ENCODE measurements around the gene ENOPH1.
"Not testable (repeated sequence)": the region's sequence is repeated elsewhere in the genome, so short reads cannot be mapped to it uniquely, and the experiment has no call there.

The ENOPH1 gene

DNA sequence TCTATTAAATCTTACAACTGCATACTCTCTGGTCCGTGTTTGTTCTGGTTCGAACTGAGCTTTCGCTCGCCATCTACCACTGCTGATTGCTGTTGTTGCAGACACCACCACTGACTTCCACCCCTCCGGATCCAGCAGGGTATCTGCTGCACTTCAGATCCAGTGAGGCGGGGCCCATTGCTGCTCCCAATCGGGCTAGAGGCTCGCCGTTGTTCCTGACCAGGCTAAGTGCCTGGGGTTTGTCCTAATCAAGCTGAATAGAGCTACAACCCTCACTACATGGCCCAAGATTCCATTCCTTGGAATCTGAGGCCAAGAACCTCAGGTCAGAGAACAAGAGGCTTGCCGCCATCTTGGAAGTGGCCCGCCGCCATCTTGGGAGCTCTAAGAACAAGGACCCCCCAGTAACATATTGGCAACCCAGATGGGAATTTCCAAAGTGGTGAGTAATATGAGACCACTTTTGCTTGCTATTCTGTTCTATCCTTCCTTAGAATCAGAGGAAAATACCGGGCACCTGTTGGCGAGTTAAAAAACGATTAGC is 43.3 kb downstream of the ENOPH1 start:
- no peak for DNase-seq (ENCODE audit: low spot score)

GRCh38 chr4:82475931-82476330 is 45.5 kb downstream of the ENOPH1 start:
- not testable (repeated sequence) for DNase-seq (ENCODE audit: low spot score)

DNA sequence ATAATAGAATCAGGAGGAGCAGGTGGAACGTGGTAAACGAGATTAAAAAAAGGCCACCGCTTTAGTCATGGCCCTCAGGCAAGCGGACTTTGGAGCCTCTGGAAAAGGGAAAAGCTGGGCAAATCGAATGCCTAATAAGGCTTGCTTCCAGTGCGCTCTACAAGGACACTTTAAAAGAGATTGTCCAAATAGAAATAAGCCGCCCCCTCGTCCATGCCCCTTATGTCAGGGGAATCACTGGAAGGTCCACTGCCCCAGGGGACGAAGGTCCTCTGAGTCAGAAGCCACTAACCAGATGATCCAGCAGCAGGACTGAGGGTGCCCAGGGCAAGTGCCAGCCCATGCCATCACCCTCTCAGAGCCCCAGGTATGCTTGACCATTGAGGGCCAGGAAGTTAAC is 47.1 kb downstream of the ENOPH1 start:
- not testable (repeated sequence) for DNase-seq (ENCODE audit: low spot score)

- DNase-seq (ENCODE audit: low spot score) = no peak
Observed at GRCh38 chr4:82479562-82479961, 49.2 kb downstream of the ENOPH1 start.

GRCh38 chr4:82480771-82481505 is 50.5 kb downstream of the ENOPH1 start:
- no peak for DNase-seq (ENCODE audit: low spot score)

DNA sequence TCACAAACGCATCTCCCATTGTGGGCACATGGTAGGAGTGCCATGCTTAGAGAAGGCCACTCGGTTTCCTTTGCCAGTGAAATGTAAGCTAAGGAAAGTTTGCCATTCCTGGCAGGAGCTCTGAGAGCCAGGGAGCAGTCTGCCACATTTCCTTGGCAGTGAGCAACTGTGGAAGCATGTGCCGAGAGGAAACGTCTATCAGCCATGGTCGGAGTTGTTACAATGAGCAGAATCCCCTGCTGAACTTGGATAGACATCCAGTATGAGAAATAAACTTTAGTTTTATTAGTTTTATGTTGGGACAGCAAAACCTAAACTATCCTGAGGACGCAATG is 51.1 kb downstream of the ENOPH1 start:
- no peak for DNase-seq (ENCODE audit: low spot score)

DNA sequence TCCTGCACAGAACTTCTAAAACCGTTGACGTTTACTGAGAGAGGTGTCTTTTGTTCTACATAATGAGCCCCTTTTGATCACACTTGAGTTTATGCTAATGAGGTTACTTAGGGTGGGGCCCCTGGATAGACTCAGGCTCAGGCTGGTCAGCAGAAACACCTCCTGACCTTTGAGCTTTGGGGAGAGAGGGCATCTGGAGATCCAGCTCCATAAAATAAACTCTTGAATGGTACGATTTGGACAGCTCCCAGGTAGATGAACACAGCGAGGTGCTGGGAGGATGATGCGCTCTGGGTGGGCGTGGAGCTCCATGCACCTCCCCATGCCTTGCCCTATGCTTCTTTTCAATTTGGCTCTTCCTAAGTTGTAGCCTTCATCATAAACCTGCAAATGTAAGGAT is 52.0 kb downstream of the ENOPH1 start:
- no peak for DNase-seq (ENCODE audit: low spot score)

DNA sequence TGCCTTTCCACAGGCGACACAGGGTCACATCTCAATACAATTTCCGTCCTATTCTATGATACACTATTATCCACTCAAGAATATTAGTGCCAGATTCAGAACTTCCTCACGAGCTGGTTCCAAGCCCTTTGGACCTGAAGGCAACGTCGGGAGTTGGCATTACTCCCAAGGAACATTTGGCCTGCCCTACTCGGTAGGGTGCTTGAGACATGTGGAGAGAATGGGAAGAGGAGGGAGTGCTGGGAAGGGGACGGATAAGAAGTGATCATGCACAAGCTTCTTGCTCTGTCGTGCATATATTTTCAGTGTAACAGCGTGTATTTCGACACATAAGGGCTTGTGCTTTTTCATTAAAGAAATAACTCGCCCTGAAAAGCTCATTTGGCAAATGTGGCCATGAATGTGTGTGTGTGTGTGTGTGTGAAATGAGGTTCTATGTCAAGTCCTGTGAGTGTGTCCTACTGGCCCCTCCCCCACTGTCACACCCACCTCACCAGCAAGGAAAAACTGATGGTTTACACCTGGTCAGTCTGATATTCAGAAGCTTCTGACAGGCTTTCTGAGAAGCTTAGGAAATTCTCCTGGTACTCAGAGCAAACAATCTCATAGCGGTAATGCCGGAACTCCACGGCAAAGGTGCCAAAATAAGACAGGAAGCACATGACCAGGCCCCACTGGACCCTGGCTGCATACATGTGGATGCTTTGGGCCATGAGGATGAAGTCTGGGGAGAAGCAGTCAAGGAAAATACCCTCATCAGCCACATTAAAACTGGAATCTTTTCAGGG is 54.8 kb downstream of the ENOPH1 start:
- no peak for DNase-seq (ENCODE audit: low spot score)

DNA sequence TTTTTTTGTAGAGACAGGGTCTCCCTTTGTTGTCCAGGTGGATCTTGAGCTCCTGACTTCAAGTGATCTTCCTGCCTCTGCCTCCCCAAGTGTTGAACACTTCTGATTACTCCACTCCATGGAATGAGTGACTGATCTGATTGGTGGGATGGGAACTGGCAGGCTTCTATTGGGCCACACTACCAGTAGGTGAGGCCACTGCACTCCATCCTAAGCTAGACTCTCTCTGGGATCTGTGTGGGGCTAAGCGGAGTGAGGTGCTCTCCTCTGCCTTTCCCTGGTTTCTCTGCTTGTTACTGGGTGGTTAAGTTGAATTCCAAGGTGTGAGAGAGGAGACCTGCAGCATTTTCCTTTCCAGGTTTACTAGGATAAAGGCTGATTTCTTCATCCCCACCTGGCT is 58.7 kb downstream of the ENOPH1 start:
- no peak for DNase-seq (ENCODE audit: low spot score)

- no peak for DNase-seq (ENCODE audit: low spot score)
Observed at GRCh38 chr4:82489987-82490386, 59.6 kb downstream of the ENOPH1 start.

DNA sequence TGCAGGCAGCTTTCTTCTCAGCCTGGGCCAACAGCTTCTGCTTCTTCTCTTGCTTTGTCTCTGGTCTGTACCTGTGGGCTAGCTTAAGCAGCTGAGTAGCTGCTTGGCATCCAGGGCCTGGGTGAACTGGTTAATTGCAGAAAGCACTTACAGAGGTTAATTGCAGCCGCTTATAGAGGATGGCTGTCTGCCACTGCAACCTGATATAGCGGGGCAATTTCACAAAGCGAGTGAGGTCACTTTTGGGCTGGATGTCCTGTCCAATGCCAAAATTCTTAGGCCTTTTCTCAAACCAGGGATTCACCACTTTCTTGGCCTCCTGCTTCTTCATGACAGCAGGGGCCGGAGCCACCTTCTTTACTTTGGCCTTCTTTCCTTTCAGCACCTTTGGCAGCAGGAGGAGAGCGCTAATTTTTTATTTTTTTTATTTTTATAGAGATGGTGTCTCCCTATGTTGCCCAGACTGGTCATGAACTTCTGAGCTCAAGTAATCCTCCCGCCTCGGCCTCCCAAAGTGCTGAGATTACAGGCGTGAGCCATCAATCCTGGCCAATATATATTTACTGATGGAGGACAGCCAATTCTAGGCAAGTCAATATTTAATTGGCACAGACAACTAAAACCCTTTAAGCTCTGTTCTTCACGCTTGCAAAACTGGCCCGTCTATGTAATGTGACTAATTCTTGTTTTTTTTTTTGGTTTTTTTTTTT is 61.0 kb downstream of the ENOPH1 start:
- DNase-seq (ENCODE audit: low spot score) = no peak

- no peak for DNase-seq (ENCODE audit: low spot score)
Observed at GRCh38 chr4:82493721-82494425, 63.5 kb downstream of the ENOPH1 start.

GRCh38 chr4:82495666-82496065 is 65.3 kb downstream of the ENOPH1 start:
- DNase-seq (ENCODE audit: low spot score) = no peak

DNA sequence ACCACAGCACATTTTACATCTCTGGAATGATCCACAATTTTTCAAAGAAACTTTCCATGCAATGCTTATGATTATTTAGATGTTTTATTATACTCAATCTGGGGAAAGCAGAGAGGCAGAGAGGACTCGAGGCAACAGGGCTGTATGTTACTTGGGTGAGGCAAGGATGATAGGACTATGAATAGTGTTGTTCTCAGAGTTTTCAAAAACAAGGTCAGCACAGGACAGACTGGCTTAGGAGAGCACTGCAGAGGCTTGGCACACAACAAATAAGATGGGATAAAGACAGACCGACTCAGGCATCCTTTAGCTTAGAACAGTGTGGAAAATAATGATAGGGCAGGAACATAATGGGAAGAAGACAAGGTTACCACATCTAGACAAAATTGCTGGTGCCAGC is 66.0 kb downstream of the ENOPH1 start:
- DNase-seq (ENCODE audit: low spot score) = no peak

DNA sequence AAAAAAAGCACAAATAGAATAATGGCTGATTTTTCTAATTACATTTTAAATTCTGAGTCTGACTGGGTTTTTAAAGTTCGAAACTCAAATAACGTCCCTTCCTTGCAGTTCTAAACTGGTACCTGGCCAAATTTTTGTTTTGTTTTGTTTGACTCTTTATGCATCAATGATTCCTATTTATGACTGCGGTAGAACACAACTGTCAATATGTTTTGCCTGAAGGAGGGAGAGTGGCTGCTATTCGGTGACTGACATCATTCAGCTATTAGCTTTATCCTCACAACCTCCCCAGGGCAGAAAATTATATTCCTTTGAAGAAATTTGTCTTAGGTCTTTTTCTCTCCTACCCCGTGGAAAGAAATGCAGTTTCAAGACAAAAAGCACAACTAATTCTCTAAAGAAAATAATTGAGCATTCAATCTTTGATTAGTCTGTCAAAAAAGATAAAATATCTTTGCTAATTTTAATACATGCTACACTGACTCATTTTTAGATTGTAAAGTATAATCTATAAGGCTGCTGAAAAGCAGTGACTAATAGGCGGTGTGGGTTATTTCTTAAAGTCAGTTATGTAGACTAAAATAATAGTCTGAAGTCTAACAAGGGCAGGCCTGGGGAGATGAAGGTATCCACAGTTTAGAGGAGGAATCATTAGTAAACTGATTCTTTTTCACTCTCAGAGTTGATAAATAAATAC is 69.5 kb downstream of the ENOPH1 start:
- no peak for DNase-seq (ENCODE audit: low spot score)

- no peak for DNase-seq (ENCODE audit: low spot score)
Observed at GRCh38 chr4:82500435-82501153, 70.2 kb downstream of the ENOPH1 start.

- no peak for DNase-seq (ENCODE audit: low spot score)
Observed at GRCh38 chr4:82501154-82501442, 70.7 kb downstream of the ENOPH1 start.

GRCh38 chr4:82508011-82508410 is 77.6 kb downstream of the ENOPH1 start:
- DNase-seq (ENCODE audit: low spot score) = no peak

DNA sequence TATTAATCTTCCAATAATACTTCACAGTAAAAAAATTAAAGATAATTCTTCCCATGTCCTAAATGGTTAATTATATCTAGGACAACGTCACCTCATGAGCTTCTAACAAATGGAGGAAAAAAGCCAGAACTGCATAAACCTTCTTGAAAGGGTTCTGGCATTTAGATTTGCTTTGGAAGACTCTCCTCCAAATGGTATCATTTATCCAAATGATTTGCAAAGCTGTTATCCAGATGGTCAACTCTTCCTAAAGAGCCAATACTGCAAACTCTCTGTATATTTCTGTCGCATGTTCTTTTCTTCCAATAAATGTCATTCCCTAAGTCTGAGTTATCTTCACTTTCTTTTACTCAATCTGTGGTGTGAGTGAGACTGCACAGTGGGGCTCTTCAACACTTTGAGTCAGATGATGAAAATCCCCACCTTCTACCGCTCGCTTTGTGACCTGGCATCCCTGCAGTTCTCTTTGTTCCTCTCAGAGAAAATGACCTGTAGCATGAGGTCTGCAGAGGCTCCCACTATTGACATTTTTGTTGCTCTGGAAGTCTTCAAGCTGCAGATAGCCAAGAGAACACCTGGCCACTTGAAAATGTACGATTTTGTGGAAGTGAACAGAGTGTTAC is 78.5 kb downstream of the ENOPH1 start:
- no peak for DNase-seq (ENCODE audit: low spot score)

GRCh38 chr4:82510216-82510615 is 79.8 kb downstream of the ENOPH1 start:
- DNase-seq (ENCODE audit: low spot score) = no peak
